ENCODE results near the gene PRSS33.

The PRSS33 gene

GRCh38 chr16:2741168-2741567 is 46.2 kb downstream of the PRSS33 start:
- no peak for DNase-seq (ENCODE audit: low spot score)

GRCh38 chr16:2740476-2740875 is 46.9 kb downstream of the PRSS33 start:
- DNase-seq (ENCODE audit: low spot score): no peak

DNA sequence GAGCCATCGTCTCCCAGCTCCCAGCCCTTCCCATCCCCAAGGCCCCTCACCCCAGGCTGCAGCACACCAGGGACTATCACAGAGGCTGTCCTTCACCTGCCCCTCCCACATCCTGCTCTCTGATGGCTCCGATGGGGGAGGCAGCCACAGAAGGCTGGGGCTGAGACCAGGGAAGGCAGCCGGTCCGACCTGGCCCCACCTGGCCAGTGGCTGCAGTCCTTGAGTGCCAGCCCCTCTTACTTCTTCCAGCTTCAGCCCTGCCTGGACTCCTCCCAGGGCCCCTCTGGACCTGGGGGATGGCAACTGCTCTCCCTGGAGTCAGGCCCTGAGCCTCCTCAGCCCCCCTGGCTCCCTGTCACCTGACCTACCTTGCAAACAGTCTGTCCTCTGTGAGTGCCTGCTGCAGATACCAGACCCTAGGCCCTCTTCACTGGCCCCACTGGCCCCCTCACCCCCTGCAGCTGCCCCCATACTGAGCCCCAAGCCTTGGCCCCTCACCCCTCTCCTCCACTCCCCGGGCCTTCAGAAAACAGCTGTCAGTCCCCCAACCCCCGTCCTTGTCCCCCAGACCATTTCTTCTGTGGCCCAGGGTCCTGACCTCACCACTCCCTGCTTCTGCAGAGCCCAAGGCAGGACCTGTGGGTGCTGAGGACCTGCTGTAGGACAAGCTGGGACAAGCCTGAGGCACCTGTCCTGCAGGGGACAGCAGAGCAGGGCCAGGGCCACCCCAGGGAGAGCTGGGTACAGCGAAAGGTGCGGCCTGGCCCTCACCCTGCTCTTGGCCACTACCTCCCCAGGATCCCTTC is 47.5 kb downstream of the PRSS33 start:
- DNase-seq (ENCODE audit: low spot score): no peak

- no peak for DNase-seq (ENCODE audit: low spot score)
Observed at GRCh38 chr16:2738615-2739014, 48.7 kb downstream of the PRSS33 start.

- DNase-seq (ENCODE audit: low spot score): no peak
Observed at GRCh38 chr16:2737895-2738418, 49.4 kb downstream of the PRSS33 start.

DNA sequence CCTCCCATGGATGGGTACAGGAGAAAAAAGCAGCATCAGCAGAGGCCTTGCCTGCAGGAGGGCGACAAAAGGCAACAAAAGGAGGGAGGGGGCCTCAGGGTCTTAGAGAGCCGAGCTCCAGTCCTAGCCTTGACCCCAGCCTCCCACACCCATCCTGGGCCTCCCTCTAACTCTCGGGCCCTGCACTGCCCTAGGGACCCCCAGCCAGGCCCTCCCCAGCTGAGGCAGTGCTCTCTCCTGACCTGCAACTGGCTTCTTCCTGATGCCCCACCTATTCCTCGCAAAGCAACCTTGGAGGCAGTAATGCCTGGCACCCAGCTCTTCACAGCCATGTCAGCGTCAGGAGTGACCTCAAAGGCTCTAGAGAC is 50.1 kb downstream of the PRSS33 start:
- DNase-seq (ENCODE audit: low spot score): no peak

- DNase-seq (ENCODE audit: low spot score): no peak
Observed at GRCh38 chr16:2736476-2737237, 50.7 kb downstream of the PRSS33 start.

DNA sequence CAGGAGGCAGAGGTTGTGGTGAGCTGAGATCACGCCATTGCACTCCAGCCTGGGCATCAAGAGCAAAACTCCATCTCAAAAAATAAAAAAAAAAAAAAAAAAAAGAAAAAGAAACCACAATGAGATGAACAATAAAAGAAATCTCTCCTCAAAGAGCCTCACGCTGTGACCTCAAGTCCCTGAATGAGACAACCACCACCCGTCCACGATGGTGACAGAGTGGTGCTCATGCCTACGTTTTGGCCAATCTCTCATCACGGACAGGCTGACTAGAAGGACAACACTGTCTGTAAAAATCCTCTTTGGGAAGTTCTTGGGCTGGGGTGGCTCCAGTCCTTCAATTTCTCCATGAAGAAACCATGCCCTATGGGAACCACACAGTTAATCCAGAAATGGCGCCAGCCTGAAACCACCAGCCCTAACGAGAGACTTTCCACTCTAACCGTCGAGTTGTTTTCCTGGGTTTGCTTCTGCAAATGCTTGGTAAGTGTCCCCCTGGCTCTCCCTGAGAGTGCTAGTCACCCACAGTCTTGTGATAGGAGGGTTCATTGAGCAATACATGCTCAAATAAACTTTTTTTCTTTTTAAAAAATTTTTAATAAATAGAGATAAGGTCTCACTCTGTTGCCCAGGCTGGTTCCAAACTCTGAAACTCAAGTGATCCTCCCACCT is 52.4 kb downstream of the PRSS33 start:
- no peak for DNase-seq (ENCODE audit: low spot score)

Measured in HuH-7.5 (cell line).